A673 (cell line): Measurements from ENCODE around the gene CD3G.

Experiments
- EZH2 ChIP-seq: fragments of 200-600 bp; sonication (generic); IDR thresholded peaks from 2 replicates; pipeline ENCODE4 v1.6.1; 2017; ENCODE audit warnings: borderline replicate concordance, low read depth, mild to moderate bottlenecking, mixed read lengths, antibody characterized with exemption, low read length; ENCODE audit not compliant: poor library complexity, severe bottlenecking
- TF ChIP-seq, protein P1 (sequence below): fragments of 300-800, 200-600 bp; sonication (generic); conservative IDR thresholded peaks from 2 replicates; pipeline ENCODE4 v1.5.1; 2017; ENCODE audit warnings: low read depth, mild to moderate bottlenecking, antibody characterized with exemption, low read length, moderate library complexity, mixed read lengths

GRCh38 chr11:118359295-118359958, 15.3 kb downstream of the CD3G start, which contains the start of gene UBE4A:
- TF ChIP-seq, protein P1, sequence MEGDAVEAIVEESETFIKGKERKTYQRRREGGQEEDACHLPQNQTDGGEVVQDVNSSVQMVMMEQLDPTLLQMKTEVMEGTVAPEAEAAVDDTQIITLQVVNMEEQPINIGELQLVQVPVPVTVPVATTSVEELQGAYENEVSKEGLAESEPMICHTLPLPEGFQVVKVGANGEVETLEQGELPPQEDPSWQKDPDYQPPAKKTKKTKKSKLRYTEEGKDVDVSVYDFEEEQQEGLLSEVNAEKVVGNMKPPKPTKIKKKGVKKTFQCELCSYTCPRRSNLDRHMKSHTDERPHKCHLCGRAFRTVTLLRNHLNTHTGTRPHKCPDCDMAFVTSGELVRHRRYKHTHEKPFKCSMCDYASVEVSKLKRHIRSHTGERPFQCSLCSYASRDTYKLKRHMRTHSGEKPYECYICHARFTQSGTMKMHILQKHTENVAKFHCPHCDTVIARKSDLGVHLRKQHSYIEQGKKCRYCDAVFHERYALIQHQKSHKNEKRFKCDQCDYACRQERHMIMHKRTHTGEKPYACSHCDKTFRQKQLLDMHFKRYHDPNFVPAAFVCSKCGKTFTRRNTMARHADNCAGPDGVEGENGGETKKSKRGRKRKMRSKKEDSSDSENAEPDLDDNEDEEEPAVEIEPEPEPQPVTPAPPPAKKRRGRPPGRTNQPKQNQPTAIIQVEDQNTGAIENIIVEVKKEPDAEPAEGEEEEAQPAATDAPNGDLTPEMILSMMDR = no peak
- no peak for TF ChIP-seq EZH2
